HG03432 (cell line): Measurements from ENCODE around the gene ST7.
"Not testable (repeated sequence)": the region's sequence is repeated elsewhere in the genome, so short reads cannot be mapped to it uniquely, and the experiment has no call there.

Experiments used
- ATAC-seq: cut with Tn5 transposase; IDR thresholded peaks from one replicate; pipeline ENCODE4 v1.9.1; 2021; ENCODE audit warnings: mild to moderate bottlenecking, moderate library complexity; ENCODE audit not compliant: unreplicated experiment

The ST7 gene

DNA sequence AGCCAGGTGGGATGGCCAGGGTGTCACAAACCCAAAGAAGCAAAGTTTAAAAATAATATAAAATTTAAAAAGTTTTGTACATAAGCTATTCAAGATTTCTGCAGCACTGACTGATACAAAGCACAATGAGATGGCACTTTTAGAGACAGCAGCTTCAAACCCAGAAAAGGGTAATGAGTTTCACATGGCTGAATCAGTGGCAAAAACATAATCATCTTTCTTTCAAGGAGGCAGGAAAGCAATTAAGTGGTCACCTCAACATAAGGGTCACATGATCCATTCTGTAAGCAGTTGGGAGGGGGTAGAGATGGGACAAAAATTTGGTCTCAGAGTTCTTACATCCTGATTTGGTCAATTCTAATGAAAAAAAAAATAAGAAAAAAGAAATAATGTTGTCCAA, 17.9 kb downstream of the ST7 start:
- ATAC-seq: not testable (repeated sequence)

DNA sequence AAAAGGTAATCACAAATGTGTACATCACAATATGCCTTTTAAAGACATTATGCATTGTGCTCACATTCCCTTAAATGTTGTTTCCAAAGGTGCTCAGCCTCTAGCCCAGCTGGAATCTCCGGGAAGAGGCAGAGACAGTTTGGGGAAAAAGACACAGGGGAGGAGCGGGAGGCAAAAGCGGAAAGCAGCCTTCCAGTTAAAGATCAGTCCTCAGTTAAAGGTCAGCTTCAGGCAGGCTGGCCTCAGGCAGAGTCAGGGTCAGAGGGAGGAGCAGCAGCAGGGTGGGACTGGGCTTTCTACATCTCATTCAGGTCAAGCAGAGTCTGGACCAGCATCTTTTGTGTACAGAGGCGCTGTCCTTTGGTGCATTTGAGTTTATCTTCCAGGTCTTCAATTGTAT, 18.6 kb downstream of the ST7 start:
- ATAC-seq: no peak

DNA sequence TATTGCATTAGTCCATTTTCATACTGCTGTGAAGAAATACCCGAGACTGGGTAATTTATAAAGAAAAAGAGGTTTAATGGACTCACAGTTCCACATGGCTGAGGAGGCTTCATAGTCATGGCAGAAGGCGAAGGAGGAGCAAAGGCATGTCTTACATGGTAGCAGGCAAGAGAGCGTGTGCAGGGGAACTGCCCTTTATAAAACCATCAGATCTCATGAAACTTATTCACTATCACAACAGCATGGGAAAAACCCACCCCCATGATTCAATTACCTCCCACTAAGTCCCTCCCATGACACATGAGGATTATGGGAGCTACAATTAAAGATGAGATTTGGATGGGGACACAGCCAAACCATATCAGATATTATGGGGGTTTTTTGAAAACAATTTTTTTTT, 21.7 kb downstream of the ST7 start:
- not testable (repeated sequence) for ATAC-seq

DNA sequence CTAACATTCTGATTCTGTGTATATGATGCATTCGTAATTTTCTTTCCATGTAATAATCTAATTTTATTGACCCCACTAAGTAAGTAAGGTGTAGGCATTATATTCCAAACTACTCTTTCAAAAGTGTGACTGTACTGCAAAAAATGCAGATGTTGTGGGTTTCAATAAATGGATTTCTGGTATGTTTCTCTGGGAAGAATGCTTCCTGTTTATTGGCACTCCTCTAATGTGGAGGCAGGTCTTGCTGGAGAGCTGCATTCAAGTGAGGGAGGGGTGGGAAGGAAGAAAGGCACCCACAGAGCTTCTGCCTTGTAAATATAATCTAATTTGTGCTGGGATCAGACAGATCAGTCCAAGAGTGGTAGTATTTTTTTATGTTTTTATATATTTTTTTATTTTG, 23.9 kb downstream of the ST7 start:
- no peak for ATAC-seq

DNA sequence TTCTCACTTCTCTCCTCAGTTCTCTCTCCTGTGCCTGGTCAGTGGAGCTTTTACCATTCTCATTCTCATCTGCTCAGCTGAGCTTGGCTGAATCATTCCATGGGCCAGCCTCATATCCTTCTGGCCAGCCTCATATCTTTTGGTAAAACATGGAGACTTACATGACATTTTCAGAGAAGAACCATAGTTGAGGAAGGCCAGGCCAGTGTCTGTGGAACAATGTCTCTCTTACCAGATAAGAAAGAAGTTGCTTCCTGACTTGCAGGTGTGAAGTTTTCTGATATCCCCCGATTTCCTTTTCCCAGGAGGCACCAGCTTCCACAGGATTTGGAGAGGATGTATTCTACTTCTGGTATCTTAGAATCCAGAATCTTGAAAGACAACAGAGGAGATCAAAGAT, 24.7 kb downstream of the ST7 start:
- ATAC-seq: no peak

DNA sequence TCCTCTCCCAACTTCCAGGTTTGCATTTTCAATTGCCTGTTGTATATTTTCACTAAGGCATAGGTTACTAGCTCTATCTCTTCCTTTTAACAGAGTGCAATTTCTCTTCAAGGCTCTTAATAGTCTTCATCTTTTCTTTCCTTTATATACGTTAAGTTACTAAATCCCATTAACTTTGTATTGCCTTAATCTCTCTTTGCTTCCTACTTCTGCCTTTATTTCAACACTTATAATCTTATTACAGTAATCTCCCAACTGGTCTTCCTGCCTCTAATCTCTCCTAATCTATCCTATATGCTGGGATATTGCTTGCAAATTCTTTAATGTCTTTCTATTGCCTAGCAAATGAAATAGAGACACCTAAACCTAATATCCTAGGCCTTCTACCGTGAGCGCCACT, 26.1 kb downstream of the ST7 start:
- no peak for ATAC-seq

DNA sequence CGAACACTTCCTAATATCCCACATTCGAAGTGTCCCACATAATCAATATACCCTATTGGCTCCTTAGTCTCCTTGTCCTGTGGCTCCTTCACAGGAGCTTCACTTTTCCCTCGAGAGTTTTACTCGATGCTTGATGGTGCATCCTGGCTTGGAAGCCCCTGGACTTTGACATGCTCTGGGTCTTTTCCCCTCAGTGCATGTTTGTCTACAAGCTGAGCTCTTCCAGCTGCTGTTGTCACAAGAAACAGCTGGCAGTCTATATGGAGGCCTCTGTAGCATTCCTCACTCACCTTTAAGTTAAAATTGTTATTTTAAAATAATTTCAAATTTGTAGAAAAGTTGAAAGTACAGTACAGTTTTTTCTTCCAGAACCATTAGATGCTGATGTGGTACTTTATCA, 27.1 kb downstream of the ST7 start:
- no peak for ATAC-seq

DNA sequence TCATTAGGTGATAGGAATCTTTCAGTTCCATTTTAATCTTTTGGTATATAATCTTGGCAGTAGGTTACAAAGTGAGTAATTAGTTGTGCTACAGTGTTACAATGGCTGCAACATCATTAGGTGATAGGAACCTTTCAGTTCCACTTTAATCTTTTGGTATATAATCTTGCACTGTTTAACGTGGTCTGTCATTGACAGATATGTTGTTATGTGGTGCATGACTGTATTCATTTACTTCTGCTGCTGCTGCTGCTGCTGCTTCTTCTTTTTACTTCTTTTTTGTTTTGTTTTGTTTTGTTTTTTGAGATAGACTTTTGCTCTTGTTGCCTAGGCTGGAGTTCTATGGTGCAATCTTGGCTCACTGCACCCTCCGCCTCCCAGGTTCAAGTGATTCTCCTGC, 28.6 kb downstream of the ST7 start:
- ATAC-seq: no peak

DNA sequence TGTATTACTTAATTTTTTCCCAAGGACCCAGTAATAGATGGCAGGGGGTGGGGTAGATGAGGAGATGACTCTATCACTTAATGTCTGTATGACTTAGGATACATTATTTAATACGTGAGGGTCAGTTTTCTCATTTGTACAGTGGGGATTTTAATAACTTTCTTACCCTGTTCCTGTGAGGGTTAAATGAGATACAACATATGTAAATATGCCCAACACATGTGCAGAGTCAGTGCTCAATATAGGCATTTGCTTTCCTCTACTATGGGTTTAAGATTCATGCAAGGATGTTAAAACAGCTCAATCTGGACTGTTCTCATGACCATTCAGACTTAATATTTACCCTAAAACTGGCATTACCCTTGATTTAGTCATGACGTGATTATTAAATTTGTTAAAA, 31.2 kb downstream of the ST7 start:
- peak; percentile 7 for ATAC-seq

DNA sequence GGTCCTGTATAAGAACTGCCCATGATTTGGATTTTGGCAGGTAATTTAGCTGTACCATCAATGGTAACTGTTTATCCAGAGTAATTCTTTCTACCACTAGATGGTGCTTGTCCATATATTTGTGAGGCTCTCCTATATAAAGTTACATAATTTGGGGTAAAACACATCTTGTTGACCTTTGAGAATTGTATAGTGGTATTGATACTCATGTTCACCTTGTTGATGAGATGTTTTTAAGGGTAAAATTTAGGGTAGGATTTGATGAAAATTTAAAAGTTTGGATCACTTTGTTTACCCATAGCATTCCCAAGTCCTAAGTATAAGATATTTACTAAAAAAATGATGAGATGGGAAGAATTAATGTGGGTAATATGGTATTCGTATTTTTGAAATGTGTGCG, 31.6 kb downstream of the ST7 start:
- peak; percentile 54 for ATAC-seq

DNA sequence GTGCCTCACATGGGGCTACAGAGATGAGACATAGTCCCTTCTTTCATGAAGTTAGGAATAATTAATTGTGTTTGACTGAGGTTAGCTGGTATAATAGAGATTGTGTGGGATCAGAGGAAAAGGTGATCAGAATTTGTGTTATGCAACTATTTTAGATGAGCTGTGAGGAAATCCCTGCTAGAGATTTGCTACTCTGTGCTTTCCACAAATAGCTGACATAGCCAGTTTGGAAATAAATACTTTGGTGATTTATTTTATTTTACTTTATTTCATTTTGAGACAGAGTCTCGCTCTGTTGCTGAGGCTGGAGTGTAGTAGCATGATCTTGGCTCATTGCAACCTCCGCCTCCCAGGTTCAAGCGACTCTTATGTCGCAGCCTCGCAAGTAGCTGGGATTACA, 32.3 kb downstream of the ST7 start:
- no peak for ATAC-seq

DNA sequence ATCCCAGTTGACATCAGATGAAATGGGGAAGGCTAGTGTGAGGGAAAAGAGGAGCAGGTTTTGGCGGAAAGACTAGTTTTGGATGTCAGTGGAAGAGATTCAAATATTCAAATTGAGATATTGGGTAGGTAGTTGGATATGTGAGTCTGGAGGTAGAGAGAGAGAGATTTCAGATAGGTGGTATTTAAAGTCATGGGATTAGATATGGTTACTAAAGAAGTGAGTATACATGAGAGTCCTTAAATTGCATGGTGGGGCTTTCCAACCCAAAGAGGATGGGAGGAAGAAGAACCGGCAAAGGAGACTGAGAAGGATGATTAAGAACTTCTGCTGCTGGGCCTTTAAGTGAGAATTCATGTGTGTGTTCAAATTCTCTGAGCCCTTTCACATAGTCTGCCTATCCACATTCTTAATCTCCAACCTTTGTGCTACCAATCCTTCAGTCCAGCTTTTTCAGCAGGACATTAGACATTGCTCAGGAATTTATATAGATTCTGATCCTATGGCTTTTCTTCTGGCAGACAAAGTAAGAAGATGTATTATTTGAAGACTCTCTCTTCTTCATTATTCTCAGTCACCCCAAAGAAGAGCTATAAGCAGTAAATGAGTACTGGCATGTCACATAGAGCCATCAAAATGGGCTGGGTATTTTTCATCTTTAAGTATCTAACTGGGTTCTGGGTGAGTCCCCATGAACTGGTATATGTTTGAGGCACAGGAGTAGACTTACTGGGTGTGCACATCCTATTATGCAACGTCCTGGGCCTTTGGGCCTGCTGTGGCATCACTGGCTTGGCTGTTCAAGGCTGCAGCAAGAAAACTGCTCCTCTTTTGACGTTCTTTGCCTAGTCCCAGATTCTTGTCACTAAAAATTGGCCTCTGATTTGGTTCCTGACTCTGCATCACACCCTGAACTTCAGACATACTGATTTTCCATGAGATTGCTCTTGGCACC, 33.6 kb downstream of the ST7 start:
- peak; percentile 52 for ATAC-seq

DNA sequence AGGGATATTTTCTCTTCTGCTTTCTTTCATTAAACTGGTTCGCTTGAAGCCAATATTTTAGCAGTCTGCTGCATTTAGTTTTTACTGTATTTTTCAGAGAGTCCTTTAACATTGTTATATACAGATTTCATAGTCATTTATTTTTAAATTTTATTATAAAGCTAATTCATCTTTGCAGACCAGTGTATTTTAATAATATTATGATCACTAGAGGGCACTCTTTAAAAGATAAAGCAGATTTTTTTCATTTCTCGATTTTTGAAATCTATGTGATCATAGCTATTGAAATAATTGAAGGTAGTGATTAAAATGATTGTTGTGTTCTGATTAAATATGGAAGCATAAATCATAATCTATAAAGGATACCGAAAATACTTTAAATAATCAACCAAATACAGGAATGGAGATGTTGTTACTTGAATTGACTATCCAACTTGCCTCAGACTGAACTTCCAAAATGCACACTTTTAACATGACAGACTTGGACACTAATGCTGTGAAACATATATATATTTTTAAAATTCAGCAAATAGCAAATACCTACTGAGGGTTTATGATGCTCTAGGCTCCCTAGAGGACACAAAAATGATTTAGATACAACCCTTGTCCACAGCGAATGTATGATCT, 35.2 kb downstream of the ST7 start:
- no peak for ATAC-seq

DNA sequence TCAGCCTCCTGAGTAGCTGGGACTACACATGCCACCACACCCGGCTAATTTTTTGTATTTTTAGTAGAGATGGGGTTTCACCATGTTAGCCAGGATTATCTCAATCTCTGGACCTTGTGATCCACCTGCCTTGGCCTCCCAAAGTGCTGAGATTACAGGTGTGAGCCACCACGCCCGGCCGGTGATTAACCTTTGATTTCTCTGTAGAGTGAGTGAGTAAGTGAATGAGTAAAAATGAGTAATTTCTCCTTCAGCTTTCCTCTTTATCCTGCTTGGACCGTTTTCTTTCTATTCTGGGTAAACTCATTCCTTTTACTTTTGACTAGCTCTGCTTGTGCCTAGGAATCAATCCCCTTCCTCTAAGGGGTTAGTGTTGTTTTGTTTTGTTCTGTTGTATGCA, 36.8 kb downstream of the ST7 start:
- no peak for ATAC-seq

DNA sequence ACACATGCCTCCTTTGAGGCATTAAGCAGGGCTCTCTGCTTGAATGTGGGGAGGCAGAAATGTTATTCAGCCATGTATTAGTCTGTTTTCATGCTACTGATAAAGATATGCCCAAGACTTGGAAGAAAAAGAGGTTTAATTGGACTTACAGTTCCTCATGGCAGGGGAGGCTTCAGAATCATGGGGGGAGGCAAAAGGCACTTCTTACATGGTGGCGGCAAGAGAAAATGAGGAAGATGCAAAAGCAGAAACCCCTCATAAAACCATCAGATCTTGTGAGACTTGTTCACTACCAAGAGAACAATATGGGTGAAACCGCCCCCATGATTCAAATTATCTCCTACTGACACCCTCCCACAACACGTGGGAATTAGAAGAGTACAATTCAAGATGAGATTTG, 37.9 kb downstream of the ST7 start:
- no peak for ATAC-seq

DNA sequence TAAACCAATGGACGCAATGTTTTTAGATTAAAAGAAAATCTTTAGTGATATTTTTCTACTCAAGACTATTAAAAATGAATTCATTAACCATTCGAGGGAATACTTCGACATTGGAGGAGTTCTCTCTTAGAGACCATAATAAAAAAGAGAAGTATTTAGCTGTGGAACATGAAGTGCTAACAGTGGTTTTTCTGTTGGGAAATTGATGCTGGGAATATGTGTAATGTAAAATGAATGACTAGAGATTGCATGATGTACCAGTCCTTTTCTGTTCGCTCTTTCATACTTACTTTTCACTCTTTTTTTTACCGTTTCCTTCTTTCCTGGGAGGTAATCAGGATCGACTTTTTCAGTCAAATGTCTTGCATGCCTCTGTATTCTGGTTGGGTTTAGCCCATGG, 41.3 kb downstream of the ST7 start:
- no peak for ATAC-seq

DNA sequence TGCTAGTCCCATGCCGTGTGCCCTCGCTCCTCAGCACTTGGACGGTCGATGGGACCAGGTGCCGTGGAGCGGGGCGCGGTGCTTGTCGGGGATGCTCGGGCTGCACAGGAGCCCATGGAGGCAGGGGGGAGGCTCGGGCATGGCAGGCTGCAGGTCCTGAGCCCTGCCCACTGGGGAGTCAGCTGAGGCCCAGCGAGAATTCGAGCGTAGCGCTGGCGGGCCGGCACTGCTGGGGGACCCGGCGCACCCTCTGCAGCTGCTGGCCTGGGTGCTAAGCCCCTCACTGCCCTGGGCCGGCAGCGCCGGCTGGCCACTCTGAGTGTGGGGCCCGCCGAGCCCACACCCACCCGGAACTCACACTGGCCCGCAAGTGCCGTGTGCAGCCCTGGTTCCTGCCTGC, 44.7 kb downstream of the ST7 start:
- ATAC-seq: no peak

DNA sequence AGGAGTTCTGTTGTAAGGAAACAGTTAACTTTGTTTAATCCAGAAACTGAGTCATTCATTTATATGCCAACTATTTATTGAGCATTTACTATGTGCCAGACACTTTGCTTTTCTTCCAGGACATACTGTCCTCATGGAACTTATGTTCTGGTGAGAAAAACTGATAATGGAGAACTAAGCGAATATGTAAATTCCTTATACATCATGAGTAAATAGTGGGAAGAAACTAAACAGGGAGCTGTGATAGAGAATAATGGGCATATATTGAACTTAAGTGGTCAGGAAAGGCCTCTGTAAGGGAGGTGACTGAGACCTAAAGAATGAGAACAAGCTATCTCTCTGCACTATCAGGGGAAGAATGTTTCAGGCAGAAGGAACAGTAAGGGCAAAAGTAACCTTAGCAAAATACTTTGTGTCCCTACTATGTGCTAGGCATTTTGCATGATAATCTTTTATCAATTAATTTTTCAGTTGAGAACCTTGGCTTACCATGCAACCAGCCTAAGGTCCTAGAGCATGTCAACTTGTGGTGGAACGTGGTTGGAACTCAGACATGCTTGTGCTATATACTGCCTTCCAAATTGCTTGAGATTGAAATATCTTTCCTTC, 45.4 kb downstream of the ST7 start:
- ATAC-seq: no peak

DNA sequence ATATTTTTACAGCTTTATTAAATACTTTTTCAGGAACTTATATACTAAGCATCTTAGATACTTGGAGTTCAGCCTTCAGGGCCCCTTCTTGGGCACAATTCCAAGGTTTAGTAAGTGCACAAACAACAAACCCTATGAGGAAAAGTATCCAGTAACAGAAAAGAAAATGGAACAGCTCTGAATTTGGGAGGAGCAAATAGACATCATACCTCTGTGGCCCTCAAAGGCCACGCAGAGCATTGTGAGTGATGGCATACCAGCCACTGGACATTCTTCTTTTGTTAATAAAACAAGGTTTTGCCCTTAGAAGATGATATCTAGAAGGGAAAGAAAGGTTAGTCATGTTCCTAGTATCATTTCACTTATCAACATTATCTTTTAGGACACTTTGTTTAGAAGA, 46.0 kb downstream of the ST7 start:
- no peak for ATAC-seq

DNA sequence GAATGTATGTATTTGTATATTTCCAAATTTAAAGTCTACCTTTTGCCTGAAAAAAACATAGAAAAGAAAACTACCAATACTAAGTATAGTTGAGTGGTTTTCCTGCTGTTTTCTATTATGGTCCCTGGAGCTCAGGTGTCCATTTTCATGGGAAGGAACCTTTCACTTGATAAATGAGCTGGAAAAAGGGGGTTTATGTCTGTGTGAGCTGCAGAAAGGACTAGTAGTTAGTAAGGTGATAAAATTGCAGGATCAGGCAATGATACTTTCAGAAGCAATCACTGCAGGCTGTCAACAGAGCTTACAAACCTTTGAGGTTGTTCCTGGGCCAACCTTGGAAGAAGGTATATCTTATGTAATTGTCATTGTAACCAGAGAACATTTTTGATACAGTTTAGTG, 48.0 kb downstream of the ST7 start:
- ATAC-seq: no peak

DNA sequence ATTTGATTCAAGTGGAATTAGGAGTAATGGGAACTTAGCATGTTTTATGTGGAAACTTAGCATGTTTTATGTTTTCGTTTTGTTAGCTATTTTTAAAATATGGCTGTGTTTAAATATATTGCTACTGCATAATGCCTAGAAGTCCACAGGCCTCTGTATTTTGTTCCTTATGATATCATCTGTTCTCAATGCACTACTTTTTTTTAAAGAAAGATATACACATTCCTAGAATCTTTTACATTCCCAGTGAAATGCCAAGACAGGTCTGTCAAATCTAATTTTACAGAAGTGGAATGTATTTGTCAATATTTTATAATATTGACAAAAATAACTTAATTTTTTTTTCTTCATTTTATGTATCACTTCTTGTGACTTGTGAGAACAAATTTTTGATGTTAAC, 51.6 kb downstream of the ST7 start:
- ATAC-seq: no peak

DNA sequence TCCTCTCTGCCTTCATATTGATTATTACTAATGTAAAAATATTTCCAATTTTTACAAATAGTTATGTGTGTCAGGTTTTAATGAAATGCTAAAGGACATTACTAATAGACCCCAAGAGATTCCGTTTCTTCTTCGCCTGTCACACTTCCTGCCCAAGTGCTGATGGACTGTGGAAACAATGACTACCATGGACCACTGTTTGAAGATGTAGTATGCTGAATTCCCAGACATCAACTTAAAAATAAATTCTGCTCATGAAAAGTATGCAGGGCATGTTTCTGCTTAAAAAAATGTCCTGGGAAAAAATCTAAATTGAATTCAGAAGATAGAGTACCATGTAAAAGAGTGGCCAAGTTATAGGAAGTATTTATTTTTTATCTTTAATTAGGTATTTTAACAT, 52.1 kb downstream of the ST7 start:
- ATAC-seq: no peak
